ENCODE data around the gene WDR45B.
"Not testable (repeated sequence)": the region's sequence is repeated elsewhere in the genome, so short reads cannot be mapped to it uniquely, and the experiment has no call there.

Gene WDR45B

DNA sequence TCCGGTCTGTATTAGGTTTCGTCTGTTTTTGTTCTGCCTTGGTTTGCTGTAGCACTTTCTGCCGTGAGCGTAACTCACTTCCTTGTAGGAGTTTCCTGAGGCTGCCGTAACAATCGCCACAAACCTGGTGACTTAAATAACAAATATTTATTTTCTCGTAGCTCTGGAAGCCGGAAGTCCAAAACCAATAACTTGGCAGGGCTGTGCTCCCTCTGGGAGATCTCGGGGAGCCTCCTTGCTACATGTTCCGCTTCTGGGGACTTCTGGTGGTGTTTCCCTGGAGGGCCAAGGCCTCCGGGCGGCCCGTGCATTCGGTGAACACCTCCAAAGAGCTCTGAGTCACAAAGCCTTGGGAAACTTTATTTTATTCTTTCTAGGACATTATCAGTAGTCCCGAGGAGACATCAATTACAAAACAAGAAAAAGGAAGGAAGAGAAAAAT, 6.8 kb upstream of the WDR45B start:
- H3K27ac ChIP-seq: no peak overlapping the region
- no peaks in the 10 kb centered on the region for H3K27me3 ChIP-seq
- no peak overlapping the region for H3K4me3 ChIP-seq
- TF ChIP-seq, protein P1, sequence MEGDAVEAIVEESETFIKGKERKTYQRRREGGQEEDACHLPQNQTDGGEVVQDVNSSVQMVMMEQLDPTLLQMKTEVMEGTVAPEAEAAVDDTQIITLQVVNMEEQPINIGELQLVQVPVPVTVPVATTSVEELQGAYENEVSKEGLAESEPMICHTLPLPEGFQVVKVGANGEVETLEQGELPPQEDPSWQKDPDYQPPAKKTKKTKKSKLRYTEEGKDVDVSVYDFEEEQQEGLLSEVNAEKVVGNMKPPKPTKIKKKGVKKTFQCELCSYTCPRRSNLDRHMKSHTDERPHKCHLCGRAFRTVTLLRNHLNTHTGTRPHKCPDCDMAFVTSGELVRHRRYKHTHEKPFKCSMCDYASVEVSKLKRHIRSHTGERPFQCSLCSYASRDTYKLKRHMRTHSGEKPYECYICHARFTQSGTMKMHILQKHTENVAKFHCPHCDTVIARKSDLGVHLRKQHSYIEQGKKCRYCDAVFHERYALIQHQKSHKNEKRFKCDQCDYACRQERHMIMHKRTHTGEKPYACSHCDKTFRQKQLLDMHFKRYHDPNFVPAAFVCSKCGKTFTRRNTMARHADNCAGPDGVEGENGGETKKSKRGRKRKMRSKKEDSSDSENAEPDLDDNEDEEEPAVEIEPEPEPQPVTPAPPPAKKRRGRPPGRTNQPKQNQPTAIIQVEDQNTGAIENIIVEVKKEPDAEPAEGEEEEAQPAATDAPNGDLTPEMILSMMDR (IDR thresholded peaks at IDR 0.05): no peak
- intact Hi-C loops (cut with DNase I; ENCODE audit: low total_unique reads): no loop called here
- H3K36me3 ChIP-seq: peaks cover 11 to 45% (median 36%) of the 10 kb centered on the region in 3 donors
- DNase-seq: no peak
- no peaks in the 10 kb centered on the region for H3K4me1 ChIP-seq
- H3K9me3 ChIP-seq: no peaks in the 10 kb centered on the region

DNA sequence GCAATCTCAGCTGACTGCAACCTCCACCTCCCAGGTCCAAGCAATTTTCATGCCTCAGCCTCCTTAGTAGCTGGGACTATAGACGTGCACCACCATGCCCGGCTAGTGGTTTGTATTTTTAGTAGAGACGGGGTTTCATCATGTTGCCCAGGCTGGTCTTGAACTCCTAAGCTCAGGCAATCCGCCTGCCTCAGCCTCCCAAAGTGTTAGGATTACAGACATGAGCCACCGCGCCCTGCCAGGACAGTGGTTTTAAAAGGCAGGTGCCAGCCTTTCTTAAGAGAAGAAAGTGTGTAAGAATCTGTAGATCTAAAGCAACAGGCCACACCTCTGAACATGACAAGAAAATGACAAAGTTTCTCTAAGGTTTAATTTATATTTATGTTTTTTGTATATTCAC, 6.4 kb upstream of the WDR45B start:
- not testable (repeated sequence) for H3K27ac ChIP-seq

GRCh38 chr17:82653651-82654528, 5.6 kb upstream of the WDR45B start:
- Histone ChIP-seq H3K9me3 (no peaks in the 10 kb centered on the region), H3K4me1 (peaks cover 0 to 7% (median 3%) of the 10 kb centered on the region in 4 donors), H3K27ac (no peak overlapping the region), H3K4me3 (no peak overlapping the region), H3K27me3 (no peaks in the 10 kb centered on the region), H3K36me3 (peaks cover 5 to 33% (median 29%) of the 10 kb centered on the region in 3 donors)
- TF ChIP-seq, protein P1 (IDR thresholded peaks at IDR 0.05): no peak
- intact Hi-C loops (cut with DNase I; ENCODE audit: low total_unique reads): no loop called here
- DNase-seq: no peak

More for the DNA sequence above, 6.4 kb upstream of the WDR45B start:
- peaks cover 11 to 41% (median 36%) of the 10 kb centered on the region in 3 donors for H3K36me3 ChIP-seq
- H3K4me3 ChIP-seq; H3K4me1 ChIP-seq; intact Hi-C loops (cut with DNase I; ENCODE audit: low total_unique reads); DNase-seq; H3K9me3 ChIP-seq; H3K27me3 ChIP-seq: not testable (repeated sequence)

- peaks cover 0 to 27% (median 18%) of the 10 kb centered on the region in 4 donors for H3K4me1 ChIP-seq
- H3K4me3 ChIP-seq: no peak overlapping the region
- intact Hi-C loops (cut with DNase I; ENCODE audit: low total_unique reads): no loop called here
- H3K27me3 ChIP-seq: no peaks in the 10 kb centered on the region
- peaks cover 0 to 12% (median 3%) of the 10 kb centered on the region in 3 donors for H3K36me3 ChIP-seq
- TF ChIP-seq, protein P1 (IDR thresholded peaks at IDR 0.05): no peak
- H3K27ac ChIP-seq: no peak overlapping the region
- no peak for DNase-seq
- no peaks in the 10 kb centered on the region for H3K9me3 ChIP-seq
Observed at GRCh38 chr17:82650723-82651122, 2.5 kb upstream of the WDR45B start.

DNA sequence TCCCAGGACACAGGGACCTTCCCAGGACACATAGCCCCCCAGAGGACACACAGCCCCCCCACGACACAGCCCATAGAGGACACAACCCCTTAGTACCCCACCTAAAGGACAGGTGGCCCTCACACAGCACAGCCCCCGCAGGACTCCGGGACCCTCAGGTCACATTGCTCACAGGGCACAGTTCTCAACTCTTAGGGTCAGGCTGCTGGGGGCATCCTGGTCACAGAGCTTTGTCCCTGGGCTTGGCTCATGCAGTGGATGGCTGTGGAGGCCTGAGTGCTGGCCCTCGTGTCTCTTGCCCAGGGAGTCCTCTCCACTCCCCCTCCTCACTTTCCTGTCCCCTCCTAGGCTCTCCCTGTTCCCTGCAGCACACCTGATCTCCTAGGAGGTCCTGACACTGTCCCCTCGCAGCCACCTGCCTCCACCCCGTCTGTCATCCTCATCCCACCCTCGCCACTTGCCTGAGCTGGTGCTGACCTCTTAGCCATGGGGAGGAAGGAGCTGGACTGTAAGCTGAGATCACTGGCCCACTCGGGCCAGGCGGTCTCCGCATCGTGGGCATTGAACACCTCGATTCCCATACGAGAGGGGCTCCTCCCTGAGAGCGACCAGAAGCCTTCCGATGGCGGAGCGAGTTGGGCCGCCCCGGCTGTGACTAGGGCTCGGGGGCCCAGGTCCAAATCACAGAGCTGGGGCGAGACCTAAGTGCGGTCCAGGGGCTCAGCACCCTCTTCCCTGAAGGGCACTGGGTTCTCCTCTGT, 1.4 kb upstream of the WDR45B start:
- Histone ChIP-seq H3K4me1 (peaks cover 0 to 37% (median 23%) of the 10 kb centered on the region in 4 donors), H3K36me3 (peaks cover 0 to 3% (median under 1%) of the 10 kb centered on the region in 3 donors), H3K27me3 (no peaks in the 10 kb centered on the region), H3K9me3 (no peaks in the 10 kb centered on the region), H3K27ac (peak overlapping the region; percentile 86 to 98), H3K4me3 (no peak overlapping the region)
- DNase-seq: no peak
- TF ChIP-seq, protein P1 (IDR thresholded peaks at IDR 0.05): no peak
- intact Hi-C loops (cut with DNase I; ENCODE audit: low total_unique reads): loop anchor here (5.0 kb wide), 1 partner anchor 103 kb away; the partner anchor contains the start of gene TBCD
